ENCODE results near the gene LCE7A.

DNA sequence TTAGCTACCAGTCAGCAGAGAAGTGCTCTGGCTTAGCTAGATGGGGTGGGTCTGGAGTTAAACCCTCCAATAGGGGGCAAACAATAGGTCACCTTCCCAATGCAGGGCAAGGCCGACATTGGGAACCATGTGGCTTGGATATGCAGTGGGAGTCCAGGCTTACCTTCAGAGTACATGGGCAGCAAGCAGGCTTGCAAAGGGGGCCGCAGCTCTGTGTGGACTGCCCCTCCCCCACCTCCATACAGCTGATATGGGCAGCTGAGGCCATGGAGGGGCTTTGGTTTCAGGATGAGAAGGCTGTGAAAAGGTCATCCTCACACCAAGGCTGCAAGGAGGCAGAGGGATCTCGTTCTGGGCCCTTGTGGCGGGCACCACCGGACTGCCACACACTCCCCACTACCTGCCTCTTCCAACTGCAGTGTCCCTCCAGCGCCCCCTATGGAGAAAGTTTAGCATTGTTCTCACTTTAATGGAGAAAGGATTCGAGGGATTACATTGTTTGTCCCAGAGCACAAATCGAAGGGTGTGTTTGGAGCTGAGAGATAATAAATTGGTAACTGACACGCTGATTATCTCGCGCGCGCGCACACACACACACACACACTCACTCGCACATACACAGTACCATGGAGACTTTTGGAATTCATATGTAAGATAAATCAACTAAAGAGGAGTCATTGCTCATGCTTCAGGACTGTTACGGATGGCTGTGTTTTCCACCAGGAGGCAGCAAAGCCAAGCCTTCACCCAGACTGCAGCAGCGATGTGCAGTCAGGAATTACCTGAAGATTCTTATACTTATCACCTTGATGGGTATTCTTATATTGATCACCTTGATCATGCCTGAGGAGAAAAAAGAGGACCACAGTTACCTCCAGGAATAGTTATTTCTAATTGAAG is 11.3 kb downstream of the LCE7A start:
- TF ChIP-seq POLR2A (IDR thresholded peaks at IDR 0.05; ENCODE audit: low read length) = no peak
- TF ChIP-seq GATA1 (IDR thresholded peaks at IDR 0.05; ENCODE audit: low read depth, low read length) = no peak
